ENCODE results near the gene TECPR2.

TECPR2 gene

GRCh38 chr14:102464846-102465341 is 102.2 kb downstream of the TECPR2 start:
- no peak for DNase-seq (ENCODE audit: low read depth in 3 of 3)

GRCh38 chr14:102469261-102469660 is 106.5 kb downstream of the TECPR2 start:
- DNase-seq (ENCODE audit: low read depth in 3 of 3) = no peak

- no peak for DNase-seq (ENCODE audit: low read depth in 3 of 3)
Observed at GRCh38 chr14:102471921-102472790, 109.4 kb downstream of the TECPR2 start.

GRCh38 chr14:102472791-102473150 is 110.0 kb downstream of the TECPR2 start:
- DNase-seq (ENCODE audit: low read depth in 3 of 3) = no peak

GRCh38 chr14:102473559-102473958 is 110.8 kb downstream of the TECPR2 start:
- DNase-seq (ENCODE audit: low read depth in 3 of 3) = no peak

- DNase-seq (ENCODE audit: low read depth in 3 of 3) = no peak
Observed at GRCh38 chr14:102474934-102475333, 112.2 kb downstream of the TECPR2 start.

GRCh38 chr14:102479107-102479506 is 116.4 kb downstream of the TECPR2 start:
- no peak for DNase-seq (ENCODE audit: low read depth in 3 of 3)

- DNase-seq (ENCODE audit: low read depth in 3 of 3) = no peak
Observed at GRCh38 chr14:102479777-102480176, 117.0 kb downstream of the TECPR2 start.

- no peak for DNase-seq (ENCODE audit: low read depth in 3 of 3)
Observed at GRCh38 chr14:102481371-102481770, 118.6 kb downstream of the TECPR2 start.

GRCh38 chr14:102481791-102482238 is 119.1 kb downstream of the TECPR2 start:
- no peak for DNase-seq (ENCODE audit: low read depth in 3 of 3)

GRCh38 chr14:102484316-102484715 is 121.6 kb downstream of the TECPR2 start:
- DNase-seq (ENCODE audit: low read depth in 3 of 3) = no peak

GRCh38 chr14:102485693-102486512 is 123.2 kb downstream of the TECPR2 start:
- no peak for DNase-seq (ENCODE audit: low read depth in 3 of 3)

GRCh38 chr14:102486513-102487203 is 123.9 kb downstream of the TECPR2 start:
- no peak for DNase-seq (ENCODE audit: low read depth in 3 of 3)

- no peak for DNase-seq (ENCODE audit: low read depth in 3 of 3)
Observed at GRCh38 chr14:102487204-102487577, 124.5 kb downstream of the TECPR2 start.

GRCh38 chr14:102490456-102490855 is 127.7 kb downstream of the TECPR2 start:
- no peak for DNase-seq (ENCODE audit: low read depth in 3 of 3)

GRCh38 chr14:102491366-102491765 is 128.6 kb downstream of the TECPR2 start:
- DNase-seq (ENCODE audit: low read depth in 3 of 3) = no peak

GRCh38 chr14:102491786-102492530 is 129.2 kb downstream of the TECPR2 start:
- no peak for DNase-seq (ENCODE audit: low read depth in 3 of 3)

- no peak for DNase-seq (ENCODE audit: low read depth in 3 of 3)
Observed at GRCh38 chr14:102492531-102492910, 129.8 kb downstream of the TECPR2 start.

- DNase-seq (ENCODE audit: low read depth in 3 of 3) = no peak
Observed at GRCh38 chr14:102493096-102493495, 130.4 kb downstream of the TECPR2 start.

GRCh38 chr14:102493585-102493984 is 130.8 kb downstream of the TECPR2 start:
- DNase-seq (ENCODE audit: low read depth in 3 of 3) = no peak

Data from stimulated activated CD4-positive, alpha-beta T cell treated with anti-CD3 and anti-CD28 coated beads, TNF-alpha, amount 100 ng/mL, for 48 hours (primary cell).